HepG2 (cell line): ENCODE data around the gene NRP1.

Experiments used
- ARNT2 ChIP-seq: sonication (generic); formaldehyde crosslinking; IDR thresholded peaks from 2 replicates; pipeline ENCODE4 v1.8.0; 2022; ENCODE audit warnings: mild to moderate bottlenecking, low read depth, missing genetic modification reagents, moderate library complexity
- FOXM1 ChIP-seq: sonication (generic); formaldehyde crosslinking; IDR thresholded peaks from 2 replicates; pipeline ENCODE4 v1.5.0; 2020; ENCODE audit warnings: missing genetic modification reagents
- XBP1 ChIP-seq: sonication (generic); formaldehyde crosslinking; IDR thresholded peaks from 2 replicates; pipeline ENCODE4 v1.5.0; 2020; ENCODE audit warnings: missing genetic modification reagents
- TF ChIP-seq, protein P1 (sequence below): sonication (generic); formaldehyde crosslinking; IDR thresholded peaks from 2 replicates; pipeline ENCODE4 v1.5.0; 2020; ENCODE audit warnings: mild to moderate bottlenecking, missing genetic modification reagents, moderate library complexity

DNA sequence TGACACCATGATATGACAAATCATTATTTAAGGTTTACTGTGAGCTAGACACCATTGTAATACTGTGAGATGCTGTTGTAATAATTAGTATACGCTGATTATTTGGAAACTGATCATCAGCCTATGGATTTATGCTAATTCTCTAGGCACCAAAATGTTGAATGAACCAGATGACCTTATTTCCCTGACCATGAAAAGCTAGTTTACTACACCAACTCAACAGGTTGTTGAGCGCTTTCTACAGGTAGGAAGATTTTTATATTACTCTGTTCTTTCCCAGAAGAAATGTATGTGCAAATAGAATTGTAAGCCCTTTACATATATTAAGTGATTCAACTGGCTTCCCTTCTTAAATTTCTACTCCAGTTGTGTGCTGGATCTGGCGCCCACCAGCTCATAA lies 6.2 kb downstream of the NRP1 start:
- TF ChIP-seq, protein P1, sequence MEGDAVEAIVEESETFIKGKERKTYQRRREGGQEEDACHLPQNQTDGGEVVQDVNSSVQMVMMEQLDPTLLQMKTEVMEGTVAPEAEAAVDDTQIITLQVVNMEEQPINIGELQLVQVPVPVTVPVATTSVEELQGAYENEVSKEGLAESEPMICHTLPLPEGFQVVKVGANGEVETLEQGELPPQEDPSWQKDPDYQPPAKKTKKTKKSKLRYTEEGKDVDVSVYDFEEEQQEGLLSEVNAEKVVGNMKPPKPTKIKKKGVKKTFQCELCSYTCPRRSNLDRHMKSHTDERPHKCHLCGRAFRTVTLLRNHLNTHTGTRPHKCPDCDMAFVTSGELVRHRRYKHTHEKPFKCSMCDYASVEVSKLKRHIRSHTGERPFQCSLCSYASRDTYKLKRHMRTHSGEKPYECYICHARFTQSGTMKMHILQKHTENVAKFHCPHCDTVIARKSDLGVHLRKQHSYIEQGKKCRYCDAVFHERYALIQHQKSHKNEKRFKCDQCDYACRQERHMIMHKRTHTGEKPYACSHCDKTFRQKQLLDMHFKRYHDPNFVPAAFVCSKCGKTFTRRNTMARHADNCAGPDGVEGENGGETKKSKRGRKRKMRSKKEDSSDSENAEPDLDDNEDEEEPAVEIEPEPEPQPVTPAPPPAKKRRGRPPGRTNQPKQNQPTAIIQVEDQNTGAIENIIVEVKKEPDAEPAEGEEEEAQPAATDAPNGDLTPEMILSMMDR (CRISPR knock-in tag): no peak
- TF ChIP-seq FOXM1 (no peak), XBP1 (CRISPR knock-in tag) (no peak), ARNT2 (CRISPR knock-in tag) (no peak)
